Retinal pigment epithelial cell (primary cell): ENCODE data around the gene CRACR2B.

Experiments used
- DNase-seq: peaks from one replicate; pipeline ENCODE4 v3.0.0-alpha.2; 2010; ENCODE audit warnings: low read depth
- H3K4me3 ChIP-seq: 2 replicates; pipeline ENCODE4 v1.5.1; 2011; ENCODE audit warnings: mild to moderate bottlenecking, low read length, control low read depth, moderate library complexity
- CTCF ChIP-seq: conservative IDR thresholded peaks from 2 replicates; pipeline ENCODE4 v1.5.1; 2011; ENCODE audit warnings: low read depth, low read length, control low read depth, inconsistent platforms

The CRACR2B gene

GRCh38 chr11:849951-850774, 22.4 kb downstream of the CRACR2B start:
- DNase-seq: no peak
- TF ChIP-seq CTCF: no peak
- peak overlapping the region; percentile 45 for H3K4me3 ChIP-seq

GRCh38 chr11:850775-851763, 23.4 kb downstream of the CRACR2B start:
- DNase-seq: no peak

GRCh38 chr11:852762-853161, 25.0 kb downstream of the CRACR2B start:
- no peak for TF ChIP-seq CTCF
- H3K4me3 ChIP-seq: no peak overlapping the region
- DNase-seq: no peak

More at GRCh38 chr11:850775-851763, 23.4 kb downstream of the CRACR2B start:
- peak; percentile 41 for TF ChIP-seq CTCF
- H3K4me3 ChIP-seq: peak overlapping the region; percentile 45

- no peak for DNase-seq
- peak; percentile 4 for TF ChIP-seq CTCF
- H3K4me3 ChIP-seq: no peak overlapping the region
These were observed 26.1 kb downstream of the CRACR2B start for GRCh38 chr11:853682-854448.

- DNase-seq: no peak
- no peak overlapping the region for H3K4me3 ChIP-seq
- no peak for TF ChIP-seq CTCF
These were observed 27.0 kb downstream of the CRACR2B start for GRCh38 chr11:854601-855329.

- TF ChIP-seq CTCF: no peak
- no peak overlapping the region for H3K4me3 ChIP-seq
- no peak for DNase-seq
These were observed 27.6 kb downstream of the CRACR2B start for GRCh38 chr11:855330-855674.
